HG03432 (cell line): ENCODE results near the gene FARP1.

Source experiments
- ATAC-seq: cut with Tn5 transposase; IDR thresholded peaks from one replicate; pipeline ENCODE4 v1.9.1; 2021; ENCODE audit warnings: mild to moderate bottlenecking, moderate library complexity; ENCODE audit not compliant: unreplicated experiment

The FARP1 gene

GRCh38 chr13:98451676-98452470 lies 309.0 kb downstream of the FARP1 start:
- no peak for ATAC-seq

GRCh38 chr13:98452851-98453843 lies 310.3 kb downstream of the FARP1 start:
- ATAC-seq: no peak

- no peak for ATAC-seq
Observed at GRCh38 chr13:98454389-98454881, 311.5 kb downstream of the FARP1 start.

GRCh38 chr13:98456413-98456845 lies 313.5 kb downstream of the FARP1 start:
- no peak for ATAC-seq

- no peak for ATAC-seq
Observed at GRCh38 chr13:98457053-98457452, 314.2 kb downstream of the FARP1 start.

- no peak for ATAC-seq
Observed at GRCh38 chr13:98458431-98458830, 315.5 kb downstream of the FARP1 start.

GRCh38 chr13:98459171-98459681 lies 316.3 kb downstream of the FARP1 start:
- no peak for ATAC-seq

- ATAC-seq: no peak
Observed at GRCh38 chr13:98459721-98460370, 317.0 kb downstream of the FARP1 start.

GRCh38 chr13:98460516-98460915 lies 317.6 kb downstream of the FARP1 start:
- no peak for ATAC-seq

GRCh38 chr13:98461486-98462240 lies 318.8 kb downstream of the FARP1 start:
- ATAC-seq: no peak

GRCh38 chr13:98462241-98462882 lies 319.5 kb downstream of the FARP1 start:
- ATAC-seq: no peak

GRCh38 chr13:98462946-98463345 lies 320.1 kb downstream of the FARP1 start:
- ATAC-seq: no peak

- no peak for ATAC-seq
Observed at GRCh38 chr13:98466634-98467236, 323.8 kb downstream of the FARP1 start.

- no peak for ATAC-seq
Observed at GRCh38 chr13:98467263-98467985, 324.5 kb downstream of the FARP1 start.

- no peak for ATAC-seq
Observed at GRCh38 chr13:98468361-98468760, 325.5 kb downstream of the FARP1 start.

GRCh38 chr13:98468929-98469328 lies 326.0 kb downstream of the FARP1 start:
- ATAC-seq: no peak

GRCh38 chr13:98470920-98471319 lies 328.0 kb downstream of the FARP1 start:
- no peak for ATAC-seq

- ATAC-seq: no peak
Observed at GRCh38 chr13:98471934-98472333, 329.0 kb downstream of the FARP1 start.
